Activated naive CD4-positive, alpha-beta T cell treated with anti-CD3 and anti-CD28 coated beads, Interleukin-2, amount 10 ng/mL, durations not matched to agents 5 hours and 36 hours (primary cell): ENCODE measurements around the gene ELAVL2. TPM values are rescaled to one million over a fixed set of nuclear protein-coding genes. Genes with fewer than 3 reads are reported as not detected.

ENCODE experiments used
- total RNA-seq, 2 experiments: library from RNA; stranded (reverse); gene quantifications; one replicate each; pipeline ENCODE4 v1.2.3, GENCODE V29; 2021

ELAVL2 gene
- total RNA-seq = not detected

GRCh38 chr9:23826120-23826629 lies at the start of gene ELAVL2:
TSS of gene ELAVL2 (minus strand) at chr9:23826240. CDS start at chr9:23762234, 64,006 bp downstream.

